HEK293 (cell line): ENCODE measurements around the gene ZNF804A.

ENCODE experiments used
- CTCF ChIA-PET: fragments of 350-600 bp; formaldehyde crosslinking; extraction: SDS; loops from one replicate; lab custom pipeline; 2021; ENCODE audit warnings: antibody characterized with exemption; lab: Yijun Ruan, JAX
- POLR2A ChIA-PET: fragments of 300-600 bp; formaldehyde crosslinking; extraction: SDS; loops from one replicate; lab custom pipeline; 2020; ENCODE audit warnings: antibody characterized with exemption, inconsistent platforms; lab: Yijun Ruan, JAX
- H3K27ac ChIP-seq: fragments of 200-500 bp; sonication (Bioruptor generic); 2 replicates; pipeline ENCODE4 v1.5.1; 2014; ENCODE audit warnings: low read depth, low read length, control low read depth, inconsistent platforms; ENCODE audit errors: extremely low read depth
- H3K36me3 ChIP-seq, 2 experiments: fragments of 200-500 bp in 1 of 2; sonication (Bioruptor generic) in 1 of 2; 1 replicate in 1 of 2; 2 replicates in 1 of 2; pipeline ENCODE4 v1.5.1; 2014 to 2017; ENCODE audit warnings: inconsistent platforms in 2 of 2, low read length in 2 of 2; ENCODE audit not compliant: control insufficient read depth in 2 of 2, insufficient read depth in 1 of 2
- H3K4me1 ChIP-seq: fragments of 200-500 bp; sonication (Bioruptor generic); 2 replicates; pipeline ENCODE4 v1.5.1; 2014; ENCODE audit warnings: mild to moderate bottlenecking, low read length, inconsistent platforms; ENCODE audit not compliant: control insufficient read depth, insufficient read depth
- H3K4me3 ChIP-seq: 2 replicates; pipeline ENCODE4 v1.5.1; 2011; ENCODE audit warnings: low read depth, mild to moderate bottlenecking, control low read depth, low read length, moderate library complexity
- H3K9me3 ChIP-seq: fragments of 200-500 bp; sonication (Bioruptor generic); 2 replicates; pipeline ENCODE4 v1.5.1; 2014; ENCODE audit warnings: low read depth, low read length, inconsistent platforms; ENCODE audit not compliant: control insufficient read depth, insufficient read depth
- CTCF ChIP-seq: fragments of 450-650 bp; formaldehyde crosslinking; IDR thresholded peaks from 2 replicates; pipeline ENCODE4 v1.5.1; 2016; ENCODE audit warnings: missing biosample characterization, missing genetic modification characterization
- GLIS2 ChIP-seq: fragments of 450-650 bp; formaldehyde crosslinking; IDR thresholded peaks from 2 replicates; pipeline ENCODE4 v1.5.1; 2016; ENCODE audit warnings: missing biosample characterization, missing genetic modification characterization
- HOXC10 ChIP-seq: sonication (generic); formaldehyde crosslinking; IDR thresholded peaks from 2 replicates; pipeline ENCODE4 v1.8.1; 2023; ENCODE audit warnings: mild to moderate bottlenecking, missing genetic modification reagents
- HOXD13 ChIP-seq: sonication (generic); formaldehyde crosslinking; IDR thresholded peaks from 2 replicates; pipeline ENCODE4 v1.8.0; 2022; ENCODE audit warnings: missing genetic modification reagents, borderline replicate concordance
- KLF9 ChIP-seq: fragments of 450-650 bp; formaldehyde crosslinking; IDR thresholded peaks from 2 replicates; pipeline ENCODE4 v1.5.1; 2016; ENCODE audit warnings: missing biosample characterization, missing genetic modification characterization, low read depth
- MEIS1 ChIP-seq: sonication (generic); formaldehyde crosslinking; IDR thresholded peaks from 2 replicates; pipeline ENCODE4 v1.8.1; 2022; ENCODE audit warnings: missing genetic modification reagents, mild to moderate bottlenecking, borderline replicate concordance
- RBAK ChIP-seq: fragments of 450-650 bp; formaldehyde crosslinking; IDR thresholded peaks from 2 replicates; pipeline ENCODE4 v1.5.1; 2016; ENCODE audit warnings: missing biosample characterization, missing genetic modification characterization
- REST ChIP-seq: fragments of 450-650 bp; formaldehyde crosslinking; IDR thresholded peaks from 2 replicates; pipeline ENCODE4 v1.5.1; 2016; ENCODE audit warnings: missing biosample characterization, missing genetic modification characterization
- TCF7L2 ChIP-seq: IDR thresholded peaks from 2 replicates; pipeline ENCODE4 v1.6.1; 2011; ENCODE audit warnings: low read depth, mild to moderate bottlenecking, inconsistent platforms, low read length, moderate library complexity, borderline replicate concordance
- TSHZ1 ChIP-seq: fragments of 450-650 bp; formaldehyde crosslinking; IDR thresholded peaks from 2 replicates; pipeline ENCODE4 v1.5.1; 2016; ENCODE audit warnings: missing biosample characterization, missing genetic modification characterization, borderline replicate concordance
- ZFP69B ChIP-seq: fragments of 450-650 bp; formaldehyde crosslinking; IDR thresholded peaks from 2 replicates; pipeline ENCODE4 v1.5.1; 2016; ENCODE audit warnings: missing biosample characterization, missing genetic modification characterization
- ZNF146 ChIP-seq: fragments of 450-650 bp; formaldehyde crosslinking; IDR thresholded peaks from 2 replicates; pipeline ENCODE4 v1.5.1; 2016; ENCODE audit warnings: missing biosample characterization, missing genetic modification characterization
- ZNF18 ChIP-seq: fragments of 450-650 bp; formaldehyde crosslinking; IDR thresholded peaks from 2 replicates; pipeline ENCODE4 v1.5.1; 2016; ENCODE audit warnings: missing biosample characterization, missing genetic modification characterization
- ZNF202 ChIP-seq: fragments of 450-650 bp; formaldehyde crosslinking; IDR thresholded peaks from 2 replicates; pipeline ENCODE4 v1.5.1; 2016; ENCODE audit warnings: missing biosample characterization, missing genetic modification characterization, borderline replicate concordance
- ZNF274 ChIP-seq, 2 experiments: fragments of 200-500 bp in 1 of 2; fragments of 450-650 bp in 1 of 2; sonication (Bioruptor generic) in 1 of 2; formaldehyde crosslinking in 1 of 2; IDR thresholded peaks; 2 replicates each; pipeline versions ENCODE4 v1.5.1 to v1.6.1; 2014 to 2016; ENCODE audit warnings: borderline replicate concordance in 1 of 2, inconsistent platforms in 1 of 2, low read length in 1 of 2, missing biosample characterization in 1 of 2, missing genetic modification characterization in 1 of 2
- ZNF560 ChIP-seq: fragments of 450-650 bp; formaldehyde crosslinking; IDR thresholded peaks from 2 replicates; pipeline ENCODE4 v1.5.1; 2017; ENCODE audit warnings: missing biosample characterization, missing genetic modification characterization, borderline replicate concordance
- ZNF571 ChIP-seq: fragments of 450-650 bp; formaldehyde crosslinking; IDR thresholded peaks from 2 replicates; pipeline ENCODE4 v1.5.0; 2017; ENCODE audit warnings: missing biosample characterization, missing genetic modification characterization
- ZNF747 ChIP-seq: fragments of 450-650 bp; formaldehyde crosslinking; IDR thresholded peaks from 2 replicates; pipeline ENCODE4 v1.5.1; 2016; ENCODE audit warnings: missing biosample characterization, missing genetic modification characterization
- ZSCAN18 ChIP-seq: fragments of 450-650 bp; formaldehyde crosslinking; IDR thresholded peaks from 2 replicates; pipeline ENCODE4 v1.5.1; 2016; ENCODE audit warnings: missing biosample characterization, missing genetic modification characterization
- ZSCAN5A ChIP-seq: fragments of 450-650 bp; formaldehyde crosslinking; IDR thresholded peaks from 2 replicates; pipeline ENCODE4 v1.5.1; 2016; ENCODE audit warnings: missing biosample characterization, missing genetic modification characterization

ZNF804A gene

GRCh38 chr2:184727813-184728212 is 129.5 kb downstream of the ZNF804A start:
- TF ChIP-seq ZNF274 (IDR thresholded peaks at IDR 0.05; ENCODE audit: low read length) (no peak), ZNF274 (tag by site-specific recombination; IDR thresholded peaks at IDR 0.05; ENCODE audit: borderline replicate concordance) (no peak), REST (no peak), HOXD13 (CRISPR knock-in tag) (no peak), ZFP69B (no peak), ZNF560 (tag by site-specific recombination) (no peak), CTCF (tag by site-specific recombination) (no peak), MEIS1 (CRISPR knock-in tag) (no peak), HOXC10 (CRISPR knock-in tag) (no peak), RBAK (tag by site-specific recombination) (no peak), KLF9 (tag by site-specific recombination) (no peak), ZSCAN5A (tag by site-specific recombination) (no peak), ZNF146 (no peak), TSHZ1 (tag by site-specific recombination) (no peak), ZNF747 (tag by site-specific recombination) (no peak), ZNF202 (tag by site-specific recombination) (no peak)
- no peaks in the 10 kb centered on the region for H3K9me3 ChIP-seq
- no peaks in the 10 kb centered on the region for H3K36me3 ChIP-seq
- CTCF ChIA-PET, result no interaction called here
- no peak overlapping the region for H3K4me3 ChIP-seq
- H3K4me1 ChIP-seq, result no peaks in the 10 kb centered on the region
- POLR2A ChIA-PET, result no interaction called here
- no peak overlapping the region for H3K27ac ChIP-seq

GRCh38 chr2:184728411-184728810 is 130.1 kb downstream of the ZNF804A start:
- Histone ChIP-seq H3K36me3 (no peaks in the 10 kb centered on the region), H3K4me1 (no peaks in the 10 kb centered on the region), H3K4me3 (no peak overlapping the region), H3K27ac (no peak overlapping the region), H3K9me3 (no peaks in the 10 kb centered on the region)
- ChIA-PET CTCF (no interaction called here), POLR2A (no interaction called here)
- TF ChIP-seq ZSCAN18 (tag by site-specific recombination), result no peak
- no peak for TF ChIP-seq GLIS2 (tag by site-specific recombination)
- no peak for TF ChIP-seq ZNF571 (tag by site-specific recombination)
- no peak for TF ChIP-seq ZNF18 (tag by site-specific recombination)
- no peak for TF ChIP-seq TCF7L2
